Activated CD4-positive, alpha-beta T cell treated with anti-CD3 and anti-CD28 coated beads, Interleukin-2, amount 10 ng/mL, durations not matched to agents 7 days and 5 days (primary cell): ENCODE data around the gene PTPN18. TPM values are rescaled to one million over a fixed set of nuclear protein-coding genes. Genes with fewer than 3 reads are reported as not detected.

ENCODE experiments used
- CTCF ChIA-PET: fragments of 350-600 bp; sonication (Branson Sonifier 250); formaldehyde crosslinking; loops from one replicate; lab custom pipeline; 2021; ENCODE audit warnings: antibody characterized with exemption; lab: Charles Lee
- POLR2A ChIA-PET: fragments of 350-600 bp; sonication (Branson Sonifier 250); formaldehyde crosslinking; loops from one replicate; lab custom pipeline; 2021; ENCODE audit warnings: antibody characterized with exemption; lab: Charles Lee
- DNase-seq: peaks from one replicate; pipeline ENCODE4 v3.0.0-alpha.2; 2020
- H3K27ac Mint-ChIP-seq: one replicate; pipeline ENCODE4 v1.8.0; 2021; ENCODE audit warnings: mild to moderate bottlenecking, moderate library complexity, mixed read lengths
- H3K27me3 Mint-ChIP-seq: one replicate; pipeline ENCODE4 v1.8.0; 2021; ENCODE audit warnings: mixed read lengths
- H3K36me3 Mint-ChIP-seq: one replicate; pipeline ENCODE4 v1.8.0; 2021; ENCODE audit warnings: low read depth, mixed read lengths
- H3K4me1 Mint-ChIP-seq: one replicate; pipeline ENCODE4 v1.8.0; 2021; ENCODE audit warnings: mixed read lengths
- H3K4me3 Mint-ChIP-seq: one replicate; pipeline ENCODE4 v1.8.0; 2021; ENCODE audit warnings: mild to moderate bottlenecking, moderate library complexity, mixed read lengths
- H3K9me3 Mint-ChIP-seq: one replicate; pipeline ENCODE4 v1.8.0; 2021; ENCODE audit warnings: mixed read lengths
- total RNA-seq, 2 experiments: library from RNA; stranded (reverse); gene quantifications; one replicate each; pipeline ENCODE4 v1.2.3, GENCODE V29; 2021

Gene PTPN18
- total RNA-seq, 2 experiments from 2014 or later, result 88.2 to 89.2 TPM

GRCh38 chr2:130380096-130380934 lies 24.5 kb downstream of the PTPN18 start:
- no peaks in the 10 kb centered on the region for H3K9me3 Mint-ChIP-seq
- ChIA-PET CTCF (no interaction called here), POLR2A (no interaction called here)
- H3K4me3 Mint-ChIP-seq, result no peak overlapping the region
- peak overlapping the region; percentile 15 for H3K27ac Mint-ChIP-seq
- H3K4me1 Mint-ChIP-seq, result peaks cover 55% of the 10 kb centered on the region
- H3K27me3 Mint-ChIP-seq, result no peaks in the 10 kb centered on the region
- DNase-seq, result peak; percentile 42
- peaks cover 61% of the 10 kb centered on the region for H3K36me3 Mint-ChIP-seq

- CTCF ChIA-PET, result interaction anchor here (1.0 kb wide), 1 partner anchor 9 kb away, joined by 4 read pairs; no protein-coding TSS in a partner anchor
- peaks cover 54% of the 10 kb centered on the region for H3K36me3 Mint-ChIP-seq
- H3K4me3 Mint-ChIP-seq, result no peak overlapping the region
- DNase-seq, result no peak
- H3K27me3 Mint-ChIP-seq, result no peaks in the 10 kb centered on the region
- no peak overlapping the region for H3K27ac Mint-ChIP-seq
- H3K4me1 Mint-ChIP-seq, result peaks cover 46% of the 10 kb centered on the region
- no peaks in the 10 kb centered on the region for H3K9me3 Mint-ChIP-seq
- POLR2A ChIA-PET, result no interaction called here
Measured at GRCh38 chr2:130381145-130381544, 25.3 kb downstream of the PTPN18 start.

- DNase-seq, result no peak
- ChIA-PET POLR2A (no interaction called here), CTCF (interaction anchor here (1.0 kb wide), 1 partner anchor 8 kb away, joined by 4 read pairs; no protein-coding TSS in a partner anchor)
- H3K4me3 Mint-ChIP-seq, result no peak overlapping the region
- H3K27me3 Mint-ChIP-seq, result no peaks in the 10 kb centered on the region
- peaks cover 49% of the 10 kb centered on the region for H3K36me3 Mint-ChIP-seq
- peaks cover 44% of the 10 kb centered on the region for H3K4me1 Mint-ChIP-seq
- no peaks in the 10 kb centered on the region for H3K9me3 Mint-ChIP-seq
- peak overlapping the region; percentile 57 for H3K27ac Mint-ChIP-seq
Measured at GRCh38 chr2:130381619-130382018, 25.8 kb downstream of the PTPN18 start.

- Mint-ChIP-seq H3K27ac (no peak overlapping the region), H3K9me3 (no peaks in the 10 kb centered on the region), H3K4me1 (peaks cover 42% of the 10 kb centered on the region), H3K4me3 (no peak overlapping the region), H3K36me3 (peaks cover 44% of the 10 kb centered on the region), H3K27me3 (no peaks in the 10 kb centered on the region)
- POLR2A ChIA-PET, result no interaction called here
- no peak for DNase-seq
- CTCF ChIA-PET, result no interaction called here
Measured at GRCh38 chr2:130382313-130382917, 26.6 kb downstream of the PTPN18 start.

DNA sequence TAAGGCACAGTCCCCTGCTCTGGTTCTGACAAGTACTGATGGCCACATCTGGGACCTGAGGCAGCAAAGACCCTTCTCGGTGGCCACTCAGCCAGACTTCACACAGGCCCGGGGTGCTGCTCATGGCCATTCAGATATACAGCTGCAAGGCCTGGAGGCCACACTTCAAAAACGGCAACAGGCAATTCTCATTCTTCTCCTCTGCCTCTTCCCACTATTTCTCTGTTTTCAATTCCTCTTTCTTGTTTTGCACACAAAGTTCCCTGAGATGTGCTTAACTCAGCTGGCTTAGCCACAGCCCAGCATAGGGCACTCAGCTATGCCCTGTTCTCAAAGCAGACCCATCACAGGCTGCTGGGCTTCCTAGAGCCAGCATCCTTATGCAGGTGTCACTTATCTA lies 29.9 kb downstream of the PTPN18 start:
- ChIA-PET CTCF (interaction anchor here (1.7 kb wide), 1 partner anchor 9 kb away, joined by 5 read pairs; no protein-coding TSS in a partner anchor), POLR2A (no interaction called here)

DNA sequence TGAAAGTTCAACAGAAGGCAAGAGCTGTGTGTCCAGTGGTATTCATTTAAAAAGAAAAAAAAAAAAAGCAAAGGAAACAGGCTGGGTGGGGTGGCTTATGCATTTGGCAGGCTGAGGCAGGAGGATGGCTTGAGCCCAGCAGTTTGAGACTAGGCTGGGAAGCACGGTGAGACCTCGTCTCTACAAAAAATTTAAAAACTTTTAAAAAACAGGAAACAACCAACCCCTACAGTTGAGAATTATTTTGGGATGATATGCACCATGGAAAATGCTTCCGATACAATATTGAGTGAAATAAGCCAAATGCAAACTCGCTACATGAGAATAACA lies 31.2 kb downstream of the PTPN18 start:
- H3K4me1 Mint-ChIP-seq, result peaks cover 26% of the 10 kb centered on the region
- CTCF ChIA-PET, result interaction anchor here (1.7 kb wide), 1 partner anchor 10 kb away, joined by 5 read pairs; no protein-coding TSS in a partner anchor
- POLR2A ChIA-PET, result no interaction called here

More for the DNA sequence above, 29.9 kb downstream of the PTPN18 start:
- Mint-ChIP-seq H3K9me3 (no peaks in the 10 kb centered on the region), H3K4me3 (no peak overlapping the region), H3K27me3 (no peaks in the 10 kb centered on the region), H3K27ac (no peak overlapping the region), H3K36me3 (peaks cover 22% of the 10 kb centered on the region), H3K4me1 (peaks cover 20% of the 10 kb centered on the region)
- DNase-seq, result no peak

GRCh38 chr2:130387804-130388203 lies 31.9 kb downstream of the PTPN18 start:
- Mint-ChIP-seq H3K27ac (no peak overlapping the region), H3K9me3 (no peaks in the 10 kb centered on the region), H3K36me3 (peaks cover 8% of the 10 kb centered on the region), H3K4me1 (peaks cover 27% of the 10 kb centered on the region), H3K27me3 (peaks cover 3% of the 10 kb centered on the region), H3K4me3 (no peak overlapping the region)
- POLR2A ChIA-PET, result no interaction called here
- CTCF ChIA-PET, result no interaction called here
- DNase-seq, result no peak

More for the DNA sequence above, 31.2 kb downstream of the PTPN18 start:
- H3K27ac Mint-ChIP-seq, result peak overlapping the region; percentile 9
- peaks cover 2% of the 10 kb centered on the region for H3K27me3 Mint-ChIP-seq
- no peak overlapping the region for H3K4me3 Mint-ChIP-seq
- DNase-seq, result no peak
- H3K9me3 Mint-ChIP-seq, result no peaks in the 10 kb centered on the region
- peaks cover 14% of the 10 kb centered on the region for H3K36me3 Mint-ChIP-seq

DNA sequence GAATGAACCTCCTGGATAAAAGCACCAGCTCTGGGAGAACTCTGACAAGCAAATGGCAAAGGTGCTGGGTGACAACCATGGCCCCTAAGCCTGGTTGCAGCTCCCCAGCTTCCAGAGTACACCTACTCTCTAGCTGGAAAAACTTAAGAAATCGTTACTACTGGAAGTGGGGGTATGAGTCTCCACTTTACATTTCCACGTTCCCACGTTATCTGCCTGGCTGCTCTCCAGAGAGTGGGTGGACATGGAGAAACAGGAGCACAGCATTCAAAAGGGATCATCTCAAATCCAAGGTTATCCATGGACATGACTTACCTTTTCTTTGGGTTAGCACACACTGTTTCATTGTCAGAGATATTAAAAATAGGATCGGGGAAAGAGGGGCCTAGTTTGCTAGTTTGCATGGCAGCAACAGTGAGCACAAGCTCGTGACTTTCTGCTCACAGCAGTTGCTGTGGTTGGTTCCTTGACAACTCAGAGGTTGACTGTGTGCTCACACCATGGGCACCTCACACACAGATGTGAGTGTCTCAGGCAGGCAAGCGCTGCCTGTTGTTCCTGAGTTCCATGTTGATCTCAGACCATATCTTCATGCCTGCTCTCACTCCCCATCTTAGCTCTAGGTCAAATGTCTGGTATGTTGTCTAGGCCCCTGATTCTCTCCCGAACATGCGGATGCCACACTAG lies 32.5 kb downstream of the PTPN18 start:
- DNase-seq, result no peak
- H3K27me3 Mint-ChIP-seq, result peaks cover 5% of the 10 kb centered on the region
- peaks cover 6% of the 10 kb centered on the region for H3K36me3 Mint-ChIP-seq
- no peak overlapping the region for H3K4me3 Mint-ChIP-seq
- H3K4me1 Mint-ChIP-seq, result peaks cover 27% of the 10 kb centered on the region
- no peaks in the 10 kb centered on the region for H3K9me3 Mint-ChIP-seq
- ChIA-PET POLR2A (no interaction called here), CTCF (interaction anchor here (1.4 kb wide), 1 partner anchor 10 kb away, joined by 10 read pairs; no protein-coding TSS in a partner anchor)
- no peak overlapping the region for H3K27ac Mint-ChIP-seq

DNA sequence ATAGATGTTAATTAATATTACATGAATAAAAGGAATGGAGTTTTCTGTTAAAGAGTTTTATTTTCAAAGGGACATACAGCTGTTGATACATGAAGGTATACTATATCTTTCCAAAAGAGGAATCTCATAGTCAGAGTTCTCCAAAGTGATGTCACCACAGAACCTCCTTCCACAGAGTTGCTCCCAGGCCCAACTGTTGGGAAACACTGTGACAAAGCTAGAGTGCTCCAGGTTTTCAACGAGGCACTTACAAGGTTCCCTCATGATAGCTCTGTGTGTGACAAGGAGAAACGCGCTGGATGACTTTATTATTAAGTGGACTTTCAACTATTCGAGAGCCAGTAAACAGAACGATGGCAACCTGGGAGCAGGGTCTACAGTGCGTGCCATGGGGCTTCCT lies 33.5 kb downstream of the PTPN18 start:
- Mint-ChIP-seq H3K4me3 (no peak overlapping the region), H3K36me3 (peaks cover 10% of the 10 kb centered on the region), H3K4me1 (peaks cover 27% of the 10 kb centered on the region), H3K27me3 (peaks cover 8% of the 10 kb centered on the region), H3K27ac (no peak overlapping the region), H3K9me3 (no peaks in the 10 kb centered on the region)
- no peak for DNase-seq
- POLR2A ChIA-PET, result no interaction called here
- CTCF ChIA-PET, result interaction anchor here (0.6 to 1.4 kb wide), 3 partner anchors 8 to 151 kb away, joined by 3 to 10 read pairs (median 4); no protein-coding TSS in a partner anchor

DNA sequence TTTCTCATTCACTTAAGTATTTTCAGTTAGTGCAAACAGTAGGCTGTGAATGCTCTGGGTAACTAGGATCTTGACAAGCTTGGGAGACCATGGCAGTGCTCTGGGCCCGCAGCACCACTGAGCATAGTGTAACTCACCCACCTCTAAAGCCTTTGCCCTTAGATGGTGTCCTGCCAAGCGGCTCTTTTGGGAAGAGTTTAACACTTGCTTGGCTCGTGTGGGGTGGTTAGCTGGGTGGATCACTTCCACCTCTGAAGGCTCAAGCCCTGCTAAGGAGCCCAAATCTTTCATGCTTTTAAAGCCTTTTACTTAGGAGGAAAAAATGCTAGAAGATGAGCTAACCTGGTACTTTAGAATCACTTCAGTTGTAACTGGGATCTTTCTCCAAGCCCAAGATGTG lies 33.9 kb downstream of the PTPN18 start:
- DNase-seq, result no peak
- Mint-ChIP-seq H3K27ac (peak overlapping the region; percentile 13), H3K27me3 (peaks cover 8% of the 10 kb centered on the region), H3K36me3 (peaks cover 10% of the 10 kb centered on the region), H3K4me1 (peaks cover 27% of the 10 kb centered on the region), H3K9me3 (no peaks in the 10 kb centered on the region), H3K4me3 (no peak overlapping the region)
- POLR2A ChIA-PET, result no interaction called here
- CTCF ChIA-PET, result interaction anchor here (1.3 to 1.4 kb wide), 3 partner anchors 8 to 12 kb away, joined by 4 to 10 read pairs (median 4); no protein-coding TSS in a partner anchor

GRCh38 chr2:130390460-130391057 lies 34.7 kb downstream of the PTPN18 start:
- Mint-ChIP-seq H3K27me3 (peaks cover 8% of the 10 kb centered on the region), H3K27ac (peak overlapping the region; percentile 94), H3K9me3 (no peaks in the 10 kb centered on the region), H3K36me3 (peaks cover 10% of the 10 kb centered on the region), H3K4me1 (peaks cover 27% of the 10 kb centered on the region), H3K4me3 (peak overlapping the region; percentile 81)
- no peak for DNase-seq
- ChIA-PET CTCF (interaction anchor here (1.0 to 1.4 kb wide), 3 partner anchors 9 to 17 kb away, joined by 4 to 6 read pairs (median 4); no protein-coding TSS in a partner anchor), POLR2A (no interaction called here)
